HuH-7.5 (cell line): ENCODE measurements around the gene FBN1.

Experiments used
- DNase-seq: peaks from one replicate; pipeline ENCODE4 v3.0.0; 2011; ENCODE audit warnings: low spot score

FBN1 gene

GRCh38 chr15:48622237-48622636, 23.3 kb downstream of the FBN1 start:
- no peak for DNase-seq

GRCh38 chr15:48619446-48619845, 26.1 kb downstream of the FBN1 start:
- DNase-seq: no peak

- no peak for DNase-seq
Observed at GRCh38 chr15:48617619-48618018, 27.9 kb downstream of the FBN1 start.

- DNase-seq: no peak
Observed at GRCh38 chr15:48616216-48616615, 29.3 kb downstream of the FBN1 start.

- no peak for DNase-seq
Observed at GRCh38 chr15:48614051-48614450, 31.5 kb downstream of the FBN1 start.

GRCh38 chr15:48609486-48609885, 36.0 kb downstream of the FBN1 start:
- DNase-seq: no peak

- DNase-seq: no peak
Observed at GRCh38 chr15:48607846-48608245, 37.7 kb downstream of the FBN1 start.

GRCh38 chr15:48604567-48604966, 40.9 kb downstream of the FBN1 start:
- DNase-seq: no peak

- DNase-seq: no peak
Observed at GRCh38 chr15:48603922-48604321, 41.6 kb downstream of the FBN1 start.

GRCh38 chr15:48603123-48603500, 42.4 kb downstream of the FBN1 start:
- DNase-seq: no peak

GRCh38 chr15:48602358-48603122, 43.0 kb downstream of the FBN1 start:
- DNase-seq: no peak

GRCh38 chr15:48601095-48601494, 44.4 kb downstream of the FBN1 start:
- DNase-seq: no peak

GRCh38 chr15:48596841-48597240, 48.7 kb downstream of the FBN1 start:
- DNase-seq: no peak

- DNase-seq: no peak
Observed at GRCh38 chr15:48596415-48596814, 49.1 kb downstream of the FBN1 start.

GRCh38 chr15:48595981-48596380, 49.5 kb downstream of the FBN1 start:
- DNase-seq: no peak

- DNase-seq: no peak
Observed at GRCh38 chr15:48592933-48593332, 52.6 kb downstream of the FBN1 start.

GRCh38 chr15:48592221-48592731, 53.2 kb downstream of the FBN1 start:
- DNase-seq: no peak

- DNase-seq: no peak
Observed at GRCh38 chr15:48590723-48591122, 54.8 kb downstream of the FBN1 start.

GRCh38 chr15:48584812-48585563, 60.5 kb downstream of the FBN1 start:
- no peak for DNase-seq

GRCh38 chr15:48584090-48584811, 61.3 kb downstream of the FBN1 start:
- DNase-seq: no peak

- DNase-seq: no peak
Observed at GRCh38 chr15:48582452-48583247, 62.9 kb downstream of the FBN1 start.

GRCh38 chr15:48581219-48581618, 64.3 kb downstream of the FBN1 start:
- DNase-seq: no peak
